NCI-H748 treated with DMSO at 0.1 percent for 48 hours (cell line): Measurements from ENCODE around the gene RAB40B.

Experiments used
- DNase-seq: peaks from one replicate; lab custom pipeline; 2025; lab: John Stamatoyannopoulos, UW

Gene RAB40B

DNA sequence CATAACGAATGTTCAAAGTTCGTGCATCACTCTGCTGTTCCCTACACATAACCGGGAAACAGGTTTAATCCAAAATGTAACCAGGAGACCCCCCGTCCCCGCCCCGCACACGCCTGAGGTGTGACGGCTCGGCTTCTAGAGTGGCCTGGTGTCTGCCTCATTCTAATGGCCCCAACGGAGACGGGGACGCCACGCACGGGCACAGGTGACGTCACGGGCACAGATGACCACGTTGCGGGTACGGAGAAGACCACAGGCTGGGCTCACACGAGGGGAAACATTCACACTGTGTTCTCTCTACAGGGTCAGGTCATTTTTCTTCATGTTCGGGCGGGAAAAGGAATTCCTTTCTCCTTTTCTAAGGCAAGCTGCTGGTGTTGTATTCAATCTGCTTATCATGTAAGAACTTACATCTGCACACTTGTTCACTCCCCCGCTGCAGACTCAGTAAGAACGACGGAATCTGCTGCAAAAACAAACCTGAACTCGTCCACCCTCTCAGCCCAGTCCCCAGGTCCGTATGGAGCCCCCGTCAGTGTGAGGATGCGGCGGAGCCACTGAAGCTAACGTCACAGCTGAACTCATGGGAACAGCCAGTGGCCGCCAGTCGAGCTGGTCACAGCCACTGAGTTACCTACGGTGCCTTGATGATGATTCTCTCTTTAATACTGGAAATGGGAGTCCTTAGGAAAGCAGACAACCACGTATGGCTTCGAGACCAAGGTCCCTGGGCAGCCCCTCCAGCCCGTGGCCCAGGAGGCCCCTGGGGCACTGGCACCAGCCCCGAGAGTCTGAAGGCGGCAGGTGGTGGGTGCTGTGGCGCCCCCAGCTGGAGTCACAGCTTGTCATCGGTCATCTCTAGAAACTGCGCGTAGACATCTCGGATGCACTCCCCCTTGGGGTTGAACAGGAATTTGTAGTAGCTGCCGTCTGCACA, 83.1 kb downstream of the RAB40B start:
- no peak for DNase-seq

- no peak for DNase-seq
These were observed 84.3 kb downstream of the RAB40B start for GRCh38 chr17:82614095-82614631.

DNA sequence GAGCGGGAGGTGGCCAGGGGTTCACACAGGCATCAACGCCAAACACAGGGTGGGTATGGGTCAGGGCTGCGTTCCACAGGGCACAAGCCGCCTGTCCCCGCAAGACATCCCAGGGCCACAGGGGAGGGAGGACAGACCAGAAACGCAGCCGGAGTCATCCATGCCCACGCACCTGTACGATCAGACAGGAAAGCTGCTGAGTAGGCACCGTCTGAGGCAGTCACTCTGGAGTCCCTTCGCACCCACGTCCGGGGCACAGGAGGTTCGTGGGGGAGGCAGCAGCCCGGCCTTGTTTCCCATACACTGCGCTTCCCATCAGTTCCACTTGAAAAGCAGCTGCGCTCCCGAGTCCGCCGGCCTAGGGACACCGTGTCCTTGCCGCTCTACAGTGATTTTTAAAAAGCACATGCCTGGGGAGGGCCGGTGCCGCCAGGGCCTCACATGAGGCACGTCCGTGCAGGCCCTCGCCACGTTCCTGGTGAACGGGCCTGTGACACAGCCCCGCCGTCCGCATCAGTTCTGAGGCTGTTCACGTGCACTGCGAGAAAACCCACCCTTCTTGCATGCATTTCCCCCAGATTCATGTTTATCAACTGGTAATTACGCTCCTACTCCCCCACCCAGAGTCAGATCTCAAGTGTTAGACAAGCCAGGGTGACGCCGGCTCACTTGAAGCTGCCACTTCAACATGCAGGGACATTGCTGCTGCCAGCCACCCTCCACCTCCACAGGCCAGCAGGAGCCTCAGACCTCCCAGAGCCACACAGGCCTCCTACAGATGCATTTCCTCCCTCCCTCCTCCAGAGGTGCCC, 85.0 kb downstream of the RAB40B start:
- DNase-seq, result no peak

DNA sequence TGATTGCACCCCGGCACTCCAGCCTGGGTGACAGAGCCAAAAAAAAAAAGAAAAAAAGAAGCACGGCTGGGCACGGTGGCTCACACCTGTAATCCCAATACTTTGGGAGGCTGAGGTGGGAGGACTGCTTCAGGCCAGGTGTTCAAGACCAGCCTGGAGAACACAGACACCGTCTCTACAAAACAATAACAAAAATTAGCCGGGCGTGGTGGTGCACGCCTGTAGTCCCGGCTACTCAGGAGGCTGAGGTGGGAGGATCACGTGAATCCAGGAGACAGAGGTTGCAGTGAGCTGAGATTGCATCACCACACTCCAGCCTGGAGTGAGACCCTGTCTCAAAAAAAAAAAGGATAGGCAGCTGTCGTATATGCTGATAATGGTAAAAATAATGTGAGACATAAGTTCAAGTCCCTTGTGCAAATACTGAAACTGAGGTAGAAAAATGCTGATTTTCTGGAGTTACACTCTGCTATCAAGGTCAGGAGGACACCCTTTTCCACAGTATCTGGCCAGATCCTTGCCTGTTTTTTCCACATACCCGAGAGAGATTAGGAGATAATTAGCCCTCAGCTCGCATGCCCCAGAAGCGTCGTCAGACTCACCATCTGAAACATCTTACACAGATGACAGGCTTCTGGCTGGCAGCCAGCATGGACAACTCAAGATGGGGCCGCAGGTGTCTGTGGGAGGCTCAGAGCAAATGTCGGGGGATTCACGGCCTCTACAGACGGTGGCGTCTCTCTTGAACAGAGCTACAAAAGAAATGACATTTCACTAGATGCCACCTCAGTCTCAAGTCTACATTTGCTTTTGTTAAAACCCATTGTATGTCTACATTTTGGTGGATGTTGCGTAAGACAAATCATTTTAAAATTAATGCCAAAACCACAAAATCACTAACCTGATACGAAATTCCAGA, 87.1 kb downstream of the RAB40B start:
- no peak for DNase-seq

GRCh38 chr17:82609655-82610054, 88.8 kb downstream of the RAB40B start:
- DNase-seq, result no peak

DNA sequence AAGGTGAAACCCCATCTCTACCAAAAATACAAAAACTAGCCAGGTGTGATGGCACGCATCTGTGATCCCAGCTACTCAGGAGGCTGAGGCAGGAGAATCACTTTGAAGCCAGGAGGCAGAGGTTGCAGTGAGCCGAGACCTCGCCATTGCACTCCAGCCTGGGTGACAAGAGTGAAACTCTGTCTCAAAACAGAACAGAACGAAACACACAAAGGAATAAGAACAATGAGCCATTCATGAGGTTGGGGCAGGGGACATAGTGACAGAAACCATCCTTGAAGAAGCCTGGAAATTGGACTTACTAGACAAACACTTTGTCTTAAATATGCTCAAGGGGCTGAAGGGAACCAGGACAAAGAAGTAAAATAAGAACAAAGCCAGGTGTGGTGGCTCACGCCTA, 89.7 kb downstream of the RAB40B start:
- no peak for DNase-seq

DNA sequence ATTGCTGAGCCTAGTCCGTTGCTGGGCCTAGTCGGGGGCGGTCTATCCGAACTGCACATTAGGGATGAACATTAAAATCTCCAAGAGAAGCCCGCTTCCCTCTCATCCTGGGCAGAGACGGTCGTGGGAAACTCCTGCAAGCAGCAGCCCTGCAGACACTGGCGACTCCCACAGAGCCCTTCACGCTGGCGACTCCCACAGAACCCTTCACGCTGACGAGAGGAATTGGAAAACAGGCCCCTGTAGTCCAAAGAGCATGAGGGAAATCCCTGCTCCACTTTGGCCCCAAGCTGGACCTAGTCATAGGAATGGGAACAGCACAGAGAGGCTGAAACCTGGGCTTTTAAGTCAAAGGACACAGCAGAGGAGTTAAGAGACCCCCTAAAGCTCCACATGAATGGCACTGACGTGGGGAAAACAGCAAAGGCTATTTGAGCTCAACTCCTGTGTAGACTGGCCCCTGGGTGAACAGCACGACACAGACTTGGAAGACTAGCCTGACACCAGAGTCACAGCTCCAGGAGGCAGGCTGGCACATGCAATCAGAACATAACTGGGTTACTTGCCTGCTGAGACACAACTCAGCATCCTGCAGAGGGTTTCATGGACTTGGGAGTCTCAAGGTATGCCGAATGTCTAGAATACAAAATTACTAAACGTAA, 92.4 kb downstream of the RAB40B start:
- DNase-seq, result no peak
